Measurements from ENCODE around the gene GRID1.

The GRID1 gene

DNA sequence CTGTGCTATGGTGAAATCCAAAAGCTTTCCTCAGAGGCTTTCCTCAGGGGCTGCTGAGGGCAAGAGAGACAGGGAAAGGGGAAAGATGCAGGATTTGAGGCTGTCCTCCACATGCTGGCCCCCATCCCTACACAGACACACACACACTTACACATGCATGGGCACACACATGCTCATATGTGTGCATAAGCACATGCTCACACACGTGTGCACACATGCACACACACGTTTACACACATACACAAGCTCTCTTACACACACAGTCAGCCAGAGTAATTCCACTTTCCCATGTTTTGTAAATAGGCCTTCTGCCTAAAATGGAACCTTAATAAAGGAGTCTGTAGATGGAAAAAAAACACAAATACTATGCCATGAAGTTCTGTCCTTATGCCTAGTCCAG is 312.9 kb downstream of the GRID1 start:
- H3K4me3 ChIP-seq (replicated peaks in 1 of 2; ENCODE audit: low read depth in 2 of 2, low read length in 2 of 2), result no peak overlapping the region
- TF ChIP-seq, protein P1, sequence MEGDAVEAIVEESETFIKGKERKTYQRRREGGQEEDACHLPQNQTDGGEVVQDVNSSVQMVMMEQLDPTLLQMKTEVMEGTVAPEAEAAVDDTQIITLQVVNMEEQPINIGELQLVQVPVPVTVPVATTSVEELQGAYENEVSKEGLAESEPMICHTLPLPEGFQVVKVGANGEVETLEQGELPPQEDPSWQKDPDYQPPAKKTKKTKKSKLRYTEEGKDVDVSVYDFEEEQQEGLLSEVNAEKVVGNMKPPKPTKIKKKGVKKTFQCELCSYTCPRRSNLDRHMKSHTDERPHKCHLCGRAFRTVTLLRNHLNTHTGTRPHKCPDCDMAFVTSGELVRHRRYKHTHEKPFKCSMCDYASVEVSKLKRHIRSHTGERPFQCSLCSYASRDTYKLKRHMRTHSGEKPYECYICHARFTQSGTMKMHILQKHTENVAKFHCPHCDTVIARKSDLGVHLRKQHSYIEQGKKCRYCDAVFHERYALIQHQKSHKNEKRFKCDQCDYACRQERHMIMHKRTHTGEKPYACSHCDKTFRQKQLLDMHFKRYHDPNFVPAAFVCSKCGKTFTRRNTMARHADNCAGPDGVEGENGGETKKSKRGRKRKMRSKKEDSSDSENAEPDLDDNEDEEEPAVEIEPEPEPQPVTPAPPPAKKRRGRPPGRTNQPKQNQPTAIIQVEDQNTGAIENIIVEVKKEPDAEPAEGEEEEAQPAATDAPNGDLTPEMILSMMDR (IDR thresholded peaks at IDR 0.05; ENCODE audit: low read depth, low read length), result no peak
- DNase-seq (ENCODE audit: low read depth in 2 of 2), result no peak

DNA sequence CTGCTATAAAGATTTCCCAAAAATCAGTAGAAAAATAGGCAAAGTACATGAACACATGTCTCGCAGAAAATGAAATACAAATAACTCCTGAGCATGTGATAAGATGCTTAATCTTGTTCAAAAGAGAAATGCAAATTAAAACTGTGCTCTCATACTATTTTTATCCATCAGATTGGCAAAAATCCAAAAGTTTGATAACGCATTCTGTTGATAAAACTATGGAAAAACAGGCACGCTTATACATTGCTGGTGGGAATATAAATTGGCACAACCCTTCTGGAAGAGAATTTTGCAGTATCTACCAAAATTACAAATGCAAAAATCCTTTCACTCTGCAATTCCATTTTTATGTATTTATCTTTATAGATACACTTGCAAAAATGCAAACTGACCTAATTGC is 315.0 kb downstream of the GRID1 start:
- TF ChIP-seq, protein P1 (IDR thresholded peaks at IDR 0.05; ENCODE audit: low read depth, low read length), result no peak
- DNase-seq (ENCODE audit: low read depth in 2 of 2), result no peak
- H3K4me3 ChIP-seq (replicated peaks in 1 of 2; ENCODE audit: low read depth in 2 of 2, low read length in 2 of 2), result no peak overlapping the region

DNA sequence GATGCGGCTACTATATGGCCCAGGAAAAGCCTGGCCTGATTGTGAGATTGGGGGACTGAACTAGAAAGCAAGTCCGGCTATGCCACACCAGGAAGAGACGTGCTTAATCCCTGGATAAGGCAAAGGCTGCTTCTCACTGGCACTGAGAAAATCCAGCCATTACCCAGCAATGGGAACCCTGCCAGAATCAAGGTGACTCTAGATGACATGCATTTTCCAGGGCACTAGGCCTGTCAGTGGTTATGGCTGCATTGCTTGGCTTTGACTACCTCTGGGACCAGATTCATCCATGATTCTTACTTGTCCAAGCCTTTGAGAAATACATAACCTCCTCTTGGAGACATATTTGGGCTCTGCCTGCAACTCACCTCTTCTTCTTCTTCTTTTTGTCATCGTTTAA is 317.2 kb downstream of the GRID1 start:
- H3K4me3 ChIP-seq (replicated peaks in 1 of 2; ENCODE audit: low read depth in 2 of 2, low read length in 2 of 2), result no peak overlapping the region
- DNase-seq (ENCODE audit: low read depth in 2 of 2), result no peak
- TF ChIP-seq, protein P1 (IDR thresholded peaks at IDR 0.05; ENCODE audit: low read depth, low read length), result no peak

DNA sequence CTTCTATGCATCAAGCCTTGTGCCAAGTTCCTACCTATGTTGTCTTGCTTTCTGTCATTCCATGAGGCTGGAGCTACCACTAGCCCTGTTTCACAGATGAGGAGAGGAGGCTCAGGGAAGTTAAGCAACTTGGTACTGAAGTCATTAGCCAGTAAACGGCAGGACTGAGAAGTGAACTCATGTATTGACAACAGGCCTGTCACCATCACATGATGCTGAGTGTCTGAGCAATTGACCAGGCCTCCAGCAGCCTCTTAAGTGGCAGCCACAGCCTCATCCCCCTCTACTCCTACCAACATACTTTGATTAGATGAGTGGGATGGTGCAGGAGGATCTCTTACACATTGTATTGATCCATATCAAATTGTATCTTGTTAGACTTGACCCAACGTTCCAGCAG is 317.6 kb downstream of the GRID1 start:
- TF ChIP-seq, protein P1 (IDR thresholded peaks at IDR 0.05; ENCODE audit: low read depth, low read length), result no peak
- no peak overlapping the region for H3K4me3 ChIP-seq (replicated peaks in 1 of 2; ENCODE audit: low read depth in 2 of 2, low read length in 2 of 2)
- no peak for DNase-seq (ENCODE audit: low read depth in 2 of 2)

DNA sequence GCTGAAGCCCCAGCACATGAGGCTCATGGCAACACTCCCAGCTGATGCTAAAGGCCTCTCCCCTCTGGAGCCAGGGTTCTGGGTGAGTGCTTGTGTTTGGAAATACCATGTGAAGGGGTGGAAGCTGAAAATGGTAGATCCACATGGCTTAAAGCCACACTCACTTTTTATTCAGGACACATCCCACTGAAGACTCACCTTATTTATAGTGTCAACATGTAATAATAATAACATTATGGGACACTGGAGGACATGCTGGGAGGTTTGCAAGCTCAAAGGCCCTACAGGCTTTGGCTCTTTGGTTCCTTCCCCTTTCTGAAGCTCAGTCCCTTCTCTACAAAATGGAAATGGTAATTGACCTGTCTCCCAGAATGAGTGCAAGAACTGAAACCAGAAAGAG is 318.0 kb downstream of the GRID1 start:
- no peak overlapping the region for H3K4me3 ChIP-seq (replicated peaks in 1 of 2; ENCODE audit: low read depth in 2 of 2, low read length in 2 of 2)
- TF ChIP-seq, protein P1 (IDR thresholded peaks at IDR 0.05; ENCODE audit: low read depth, low read length), result no peak
- no peak for DNase-seq (ENCODE audit: low read depth in 2 of 2)

DNA sequence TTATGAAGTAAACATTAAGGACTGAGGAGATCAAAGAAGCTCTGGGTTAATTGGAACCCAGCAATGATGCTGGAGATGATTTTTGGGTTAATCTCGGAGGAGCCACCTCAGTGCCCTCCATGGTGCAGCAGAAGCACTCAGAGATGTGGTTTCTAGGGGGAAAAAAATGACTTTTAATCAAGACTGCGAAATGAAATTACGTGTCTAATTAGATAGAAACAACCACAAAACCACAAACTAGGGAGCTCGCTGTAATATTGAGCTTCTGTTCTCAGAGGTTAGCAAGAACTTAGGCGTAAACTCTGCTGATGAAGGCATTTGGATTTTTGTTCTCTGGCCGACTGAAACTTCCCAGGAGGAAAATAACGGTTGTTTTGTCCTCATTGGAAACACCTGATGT is 319.0 kb downstream of the GRID1 start:
- TF ChIP-seq, protein P1 (IDR thresholded peaks at IDR 0.05; ENCODE audit: low read depth, low read length), result no peak
- H3K4me3 ChIP-seq (replicated peaks in 1 of 2; ENCODE audit: low read depth in 2 of 2, low read length in 2 of 2), result no peak overlapping the region
- DNase-seq (ENCODE audit: low read depth in 2 of 2), result no peak

DNA sequence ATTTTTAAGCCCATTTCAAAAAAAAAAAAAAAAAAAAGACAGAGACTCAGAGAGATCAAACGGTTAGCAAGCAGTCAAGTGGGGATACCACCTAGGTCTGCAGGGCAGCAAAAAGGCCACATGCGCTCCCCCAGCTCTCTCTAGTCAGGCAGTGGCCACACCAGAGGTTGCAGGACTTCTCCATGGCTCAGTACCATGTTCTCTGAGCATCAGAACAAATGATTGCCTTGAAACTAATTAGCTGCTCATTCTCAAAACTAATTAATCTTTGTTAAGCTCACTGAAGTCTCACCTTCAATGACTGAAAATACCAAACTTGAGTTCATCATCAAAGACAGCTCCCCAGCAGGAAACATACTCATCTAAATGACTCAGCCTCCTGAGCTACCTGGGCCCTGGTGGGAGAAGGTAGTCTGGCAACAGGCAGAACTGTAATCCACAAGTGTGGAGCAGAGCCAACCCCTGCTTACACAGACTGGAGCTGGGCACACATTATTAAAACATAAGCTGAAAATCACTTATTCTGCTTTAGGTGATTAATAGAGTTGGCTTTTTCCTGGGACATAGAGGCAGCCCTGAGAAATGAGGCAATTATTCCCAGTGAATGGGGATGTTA is 319.6 kb downstream of the GRID1 start:
- TF ChIP-seq, protein P1 (IDR thresholded peaks at IDR 0.05; ENCODE audit: low read depth, low read length), result no peak
- no peak overlapping the region for H3K4me3 ChIP-seq (replicated peaks in 1 of 2; ENCODE audit: low read depth in 2 of 2, low read length in 2 of 2)
- DNase-seq (ENCODE audit: low read depth in 2 of 2), result no peak
